Right atrium auricular region (tissue), 2 donors: ENCODE measurements around the gene ELF2. TPM values are rescaled to one million over a fixed set of nuclear protein-coding genes. Genes with fewer than 3 reads are reported as not detected.

Experiments used
- DNase-seq: peaks from one replicate; pipeline ENCODE4 v3.0.0-alpha.2; 2019; ENCODE audit warnings: low spot score
- H3K27ac ChIP-seq, 2 donors: fragments of 200-600 bp; sonication (generic); 1 replicate in 1 of 2; 2 replicates in 1 of 2; pipeline ENCODE4 v1.5.1; 2016 to 2019
- H3K27me3 ChIP-seq, 2 donors: fragments of 200-600 bp; sonication (generic); one replicate each; pipeline versions ENCODE4 v1.5.1 to v1.6.0; 2017 to 2019
- H3K36me3 ChIP-seq: fragments of 200-600 bp; sonication (generic); one replicate; pipeline ENCODE4 v1.5.1; 2016
- H3K4me1 ChIP-seq, 2 donors: fragments of 200-600 bp; sonication (generic); one replicate each; pipeline versions ENCODE4 v1.5.1 to v1.6.0; 2017 to 2019
- H3K4me3 ChIP-seq, 2 donors: fragments of 200-600 bp; sonication (generic); 1 replicate in 1 of 2; 2 replicates in 1 of 2; pipeline ENCODE4 v1.5.1; 2017 to 2019; ENCODE audit warnings: mild to moderate bottlenecking in 1 of 2, moderate library complexity in 1 of 2
- H3K9me3 ChIP-seq, 2 donors: fragments of 200-600 bp; sonication (generic); one replicate each; pipeline ENCODE4 v1.5.1; 2019
- total RNA-seq, 2 donors: library from RNA; depleted of rRNA; stranded (reverse); fragments of >200 nt; gene quantifications; one replicate each; pipeline ENCODE4 v1.1.0, GENCODE V29; 2016
- TF ChIP-seq, protein P1 (sequence below), 2 donors: fragments of 200-600 bp; sonication (generic); IDR thresholded peaks; one replicate each; pipeline ENCODE4 v1.5.1; 2019; ENCODE audit warnings: antibody characterized with exemption in 2 of 2

ELF2 gene
- 10 to 100 TPM; 32.2 to 32.3 TPM for total RNA-seq

- peak within 1 kb of the TSS; percentile 89 to 97 for H3K4me3 ChIP-seq
- peak; percentile 93 for DNase-seq
- H3K9me3 ChIP-seq: no peaks in the 10 kb centered on the region
- no peaks in the 10 kb centered on the region for H3K27me3 ChIP-seq
- H3K36me3 ChIP-seq: no peaks in the 10 kb centered on the region
- H3K27ac ChIP-seq: peak within 1 kb of the TSS; percentile 100
- H3K4me1 ChIP-seq: peaks cover 0 to 16% of the 10 kb centered on the region in 2 donors
- TF ChIP-seq, protein P1, sequence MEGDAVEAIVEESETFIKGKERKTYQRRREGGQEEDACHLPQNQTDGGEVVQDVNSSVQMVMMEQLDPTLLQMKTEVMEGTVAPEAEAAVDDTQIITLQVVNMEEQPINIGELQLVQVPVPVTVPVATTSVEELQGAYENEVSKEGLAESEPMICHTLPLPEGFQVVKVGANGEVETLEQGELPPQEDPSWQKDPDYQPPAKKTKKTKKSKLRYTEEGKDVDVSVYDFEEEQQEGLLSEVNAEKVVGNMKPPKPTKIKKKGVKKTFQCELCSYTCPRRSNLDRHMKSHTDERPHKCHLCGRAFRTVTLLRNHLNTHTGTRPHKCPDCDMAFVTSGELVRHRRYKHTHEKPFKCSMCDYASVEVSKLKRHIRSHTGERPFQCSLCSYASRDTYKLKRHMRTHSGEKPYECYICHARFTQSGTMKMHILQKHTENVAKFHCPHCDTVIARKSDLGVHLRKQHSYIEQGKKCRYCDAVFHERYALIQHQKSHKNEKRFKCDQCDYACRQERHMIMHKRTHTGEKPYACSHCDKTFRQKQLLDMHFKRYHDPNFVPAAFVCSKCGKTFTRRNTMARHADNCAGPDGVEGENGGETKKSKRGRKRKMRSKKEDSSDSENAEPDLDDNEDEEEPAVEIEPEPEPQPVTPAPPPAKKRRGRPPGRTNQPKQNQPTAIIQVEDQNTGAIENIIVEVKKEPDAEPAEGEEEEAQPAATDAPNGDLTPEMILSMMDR (IDR thresholded peaks at IDR 0.05): no peak
These were observed at the start of gene ELF2 for GRCh38 chr4:139177049-139177868. ELF2 (minus strand) TSS chr4:139177218; CDS start chr4:139137701, 39,517 bp downstream.

DNA sequence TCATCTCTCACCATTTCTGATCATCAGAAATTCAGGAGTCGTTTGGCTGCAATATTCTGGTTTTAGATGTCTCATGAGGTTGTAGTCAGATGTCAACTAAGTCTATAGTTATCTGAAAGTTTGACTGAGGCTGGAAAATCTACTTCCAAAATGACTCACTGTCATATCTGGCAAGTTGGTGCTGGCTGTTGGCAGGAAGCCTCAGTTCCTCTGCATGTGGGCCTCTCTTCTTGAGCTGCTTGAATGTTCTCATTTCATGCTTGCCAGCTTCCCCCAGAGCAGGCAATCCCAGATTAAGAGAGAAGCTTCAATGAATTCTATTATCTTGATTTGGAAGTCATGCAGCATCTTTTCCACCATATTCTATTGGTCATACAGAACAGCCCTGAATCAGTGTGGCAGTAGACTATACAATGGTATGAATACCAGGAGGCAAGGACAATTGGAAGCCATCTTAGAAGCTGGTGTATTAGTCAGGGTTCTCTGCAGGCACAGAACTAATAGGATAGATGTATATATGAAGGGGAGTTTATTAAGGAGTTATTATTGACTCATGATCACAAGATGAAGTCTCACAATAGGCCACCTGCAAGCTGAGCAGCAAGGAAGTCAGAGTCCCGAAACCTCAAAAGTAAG lies 46.8 kb upstream of the ELF2 start:
- no peak overlapping the region for H3K27ac ChIP-seq
- no peaks in the 10 kb centered on the region for H3K4me1 ChIP-seq
- H3K36me3 ChIP-seq: no peaks in the 10 kb centered on the region
- TF ChIP-seq, protein P1 (IDR thresholded peaks at IDR 0.05): no peak
- no peak for DNase-seq
- H3K4me3 ChIP-seq: no peak overlapping the region
- H3K27me3 ChIP-seq: no peaks in the 10 kb centered on the region
- H3K9me3 ChIP-seq: peaks cover 0 to 5% of the 10 kb centered on the region in 2 donors

DNA sequence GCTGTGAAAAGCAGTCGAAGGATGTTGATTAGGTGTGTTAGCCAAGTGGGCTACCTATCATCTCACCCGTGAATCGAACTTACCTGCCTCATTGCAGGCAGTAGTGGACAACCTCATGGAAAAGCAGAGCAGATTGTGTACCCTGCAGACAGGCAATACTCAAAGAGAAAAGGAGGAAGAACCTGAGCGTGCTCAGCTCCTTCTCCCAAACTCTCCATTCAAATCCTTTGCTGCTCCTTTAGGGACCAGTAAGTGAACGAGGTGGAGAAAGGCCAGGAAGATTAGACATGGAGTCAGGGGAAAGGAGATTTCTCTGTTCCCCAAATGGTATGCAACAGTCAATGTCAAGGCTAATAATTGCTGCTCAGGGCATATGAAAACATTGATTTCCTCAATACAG lies 45.2 kb upstream of the ELF2 start:
- no peaks in the 10 kb centered on the region for H3K27me3 ChIP-seq
- TF ChIP-seq, protein P1 (IDR thresholded peaks at IDR 0.05): no peak
- H3K4me3 ChIP-seq: no peak overlapping the region
- no peak overlapping the region for H3K27ac ChIP-seq
- no peaks in the 10 kb centered on the region for H3K36me3 ChIP-seq
- peaks cover 0 to 5% of the 10 kb centered on the region in 2 donors for H3K9me3 ChIP-seq
- DNase-seq: no peak
- no peaks in the 10 kb centered on the region for H3K4me1 ChIP-seq

DNA sequence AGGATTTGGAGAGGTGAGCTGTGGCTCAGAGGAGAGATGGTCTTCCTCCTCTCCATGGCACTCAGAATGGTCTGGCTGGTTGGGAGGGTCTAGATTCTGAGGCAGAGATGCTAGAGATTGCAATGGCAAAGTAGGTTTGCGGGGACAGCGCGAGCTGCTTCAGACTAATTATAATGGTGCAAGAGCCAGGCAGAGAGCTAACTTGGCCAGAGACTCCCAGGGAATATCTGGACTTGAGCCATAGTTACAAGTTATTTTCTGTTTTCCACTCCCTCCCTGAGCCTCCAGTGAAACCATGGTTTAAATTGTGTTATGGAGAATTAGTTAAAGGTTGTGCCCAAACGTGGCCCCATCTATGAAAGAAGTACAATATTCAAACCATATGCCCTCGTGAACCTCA lies 44.7 kb upstream of the ELF2 start:
- DNase-seq: no peak
- H3K27ac ChIP-seq: no peak overlapping the region

GRCh38 chr4:139219450-139220055 lies 42.5 kb upstream of the ELF2 start:
- TF ChIP-seq, protein P1 (IDR thresholded peaks at IDR 0.05): no peak

More for the DNA sequence above, 44.7 kb upstream of the ELF2 start:
- peaks cover 0 to 5% of the 10 kb centered on the region in 2 donors for H3K9me3 ChIP-seq
- H3K4me3 ChIP-seq: no peak overlapping the region
- TF ChIP-seq, protein P1 (IDR thresholded peaks at IDR 0.05): no peak
- H3K4me1 ChIP-seq: no peaks in the 10 kb centered on the region
- no peaks in the 10 kb centered on the region for H3K27me3 ChIP-seq
- H3K36me3 ChIP-seq: no peaks in the 10 kb centered on the region

More at GRCh38 chr4:139219450-139220055, 42.5 kb upstream of the ELF2 start:
- Histone ChIP-seq H3K36me3 (no peaks in the 10 kb centered on the region), H3K27me3 (no peaks in the 10 kb centered on the region), H3K9me3 (peaks cover 0 to 5% of the 10 kb centered on the region in 2 donors), H3K4me3 (no peak overlapping the region), H3K4me1 (peaks cover 0 to 4% of the 10 kb centered on the region in 2 donors), H3K27ac (no peak overlapping the region)
- no peak for DNase-seq
